Body of pancreas (tissue), 4 donors: ENCODE results near the gene BTBD1. TPM values are rescaled to one million over a fixed set of nuclear protein-coding genes. Genes with fewer than 3 reads are reported as not detected.

Source experiments
- ATAC-seq: fragments of 150-250 bp; one replicate; pipeline ENCODE4 v1.9.1; 2016
- DNase-seq, 4 donors: peaks; one replicate each; pipeline ENCODE4 v3.0.0-alpha.2; 2019
- H3K27ac ChIP-seq, 4 donors: fragments of 200-600 bp; sonication (generic); 1 replicate in 3 of 4; 2 replicates in 1 of 4; pipeline versions ENCODE4 v1.5.1 to v1.6.1; 2016 to 2019; ENCODE audit warnings: mild to moderate bottlenecking in 1 of 4, mixed read lengths in 1 of 4, moderate library complexity in 1 of 4
- H3K27me3 ChIP-seq, 2 donors: fragments of 200-600 bp; sonication (generic); one replicate each; pipeline ENCODE4 v1.6.0; 2016; ENCODE audit warnings: mild to moderate bottlenecking in 1 of 2
- H3K36me3 ChIP-seq, 2 donors: fragments of 200-600 bp; sonication (generic); replicated peaks in 1 of 2; 2 replicates each; pipeline ENCODE4 v1.5.1; 2016; ENCODE audit warnings: low read depth in 2 of 2; ENCODE audit not compliant: insufficient read depth in 1 of 2
- H3K4me1 ChIP-seq: fragments of 200-600 bp; sonication (generic); one replicate; pipeline ENCODE4 v1.6.0; 2016
- H3K4me3 ChIP-seq, 2 donors: fragments of 200-600 bp; sonication (generic); 1 replicate in 1 of 2; 2 replicates in 1 of 2; pipeline ENCODE4 v1.5.1; 2016 to 2019
- H3K9me3 ChIP-seq, 3 donors: fragments of 200-600 bp; sonication (generic); 1 replicate in 2 of 3; 2 replicates in 1 of 3; pipeline ENCODE4 v1.5.1; 2016
- CTCF ChIP-seq, 7 experiments: fragments of 450-650 bp in 4 of 7; fragments of 200-600 bp in 3 of 7; sonication (generic) in 3 of 7; IDR thresholded peaks; one replicate each; pipeline ENCODE4 v1.5.1; 2016 to 2019; ENCODE audit warnings: antibody characterized with exemption in 7 of 7
- POLR2A ChIP-seq, 3 donors: fragments of 450-650 bp; IDR thresholded peaks; one replicate each; pipeline ENCODE4 v1.6.1; 2016; ENCODE audit warnings: antibody characterized with exemption in 3 of 3, mild to moderate bottlenecking in 2 of 3
- WGBS, 2 donors: methylation state at CpG; one replicate each; pipeline ENCODE4 v1.1.5; 2017; 5-methylcytosine and 5-hydroxymethylcytosine counted together
- intact Hi-C: fragments of 100-400 bp; cut with DNase I; formaldehyde crosslinking; loops from one replicate; pipeline ENCODE4 v1.15.1; 2023
- total RNA-seq, 2 donors: library from RNA; depleted of rRNA; stranded (reverse); fragments of >200 nt; gene quantifications; one replicate each; pipeline ENCODE4 v1.1.0, GENCODE V29; 2016

BTBD1 gene
- total RNA-seq, 2 donors from 2014 or later: 24.4 to 37.9 TPM

- no peaks in the 10 kb centered on the region for H3K36me3 ChIP-seq
- no peaks in the 10 kb centered on the region for H3K9me3 ChIP-seq
- peak overlapping the region in 1 of 4 donors; percentile 4 for H3K27ac ChIP-seq
- DNase-seq (peak in 1 of 4 donors; percentile 25), ATAC-seq (no peak)
- no peaks in the 10 kb centered on the region for H3K27me3 ChIP-seq
- no peak overlapping the region for H3K4me3 ChIP-seq
- intact Hi-C loops: no loop called here
- peaks cover 53% of the 10 kb centered on the region for H3K4me1 ChIP-seq
- 48 to 62% methylated on average over 3 of the region's 3 CpGs for WGBS, 2 donors
- no peak for TF ChIP-seq POLR2A (IDR thresholded peaks at IDR 0.05)
- no peak for TF ChIP-seq CTCF (IDR thresholded peaks at IDR 0.05)
These were observed 4.3 kb downstream of the BTBD1 start for GRCh38 chr15:83062768-83063180.

- DNase-seq (no peak), ATAC-seq (no peak)
- Histone ChIP-seq H3K27me3 (no peaks in the 10 kb centered on the region), H3K36me3 (no peaks in the 10 kb centered on the region), H3K4me1 (peaks cover 60% of the 10 kb centered on the region), H3K4me3 (no peak overlapping the region), H3K9me3 (no peaks in the 10 kb centered on the region), H3K27ac (no peak overlapping the region)
- intact Hi-C loops: no loop called here
- TF ChIP-seq POLR2A (IDR thresholded peaks at IDR 0.05) (no peak), CTCF (IDR thresholded peaks at IDR 0.05) (no peak)
- 18 to 53% methylated on average over 2 of the region's 2 CpGs for WGBS, 2 donors
These were observed 5.4 kb downstream of the BTBD1 start for GRCh38 chr15:83061680-83062079.

GRCh38 chr15:83057696-83058376 lies 9.2 kb downstream of the BTBD1 start:
- Histone ChIP-seq H3K27me3 (no peaks in the 10 kb centered on the region), H3K36me3 (peaks cover 0 to 3% of the 10 kb centered on the region in 2 donors), H3K27ac (no peak overlapping the region), H3K9me3 (no peaks in the 10 kb centered on the region), H3K4me1 (peaks cover 31% of the 10 kb centered on the region), H3K4me3 (no peak overlapping the region)
- TF ChIP-seq CTCF (IDR thresholded peaks at IDR 0.05) (no peak), POLR2A (IDR thresholded peaks at IDR 0.05) (no peak)
- ATAC-seq (no peak), DNase-seq (peak in 3 of 4 donors; percentile 16 to 37 (median 29))
- intact Hi-C loops: no loop called here
- 31 to 36% methylated on average over 7 of the region's 7 CpGs for WGBS, 2 donors

GRCh38 chr15:83057002-83057401 lies 10.1 kb downstream of the BTBD1 start:
- H3K36me3 ChIP-seq: peaks cover 0 to 3% of the 10 kb centered on the region in 2 donors
- ATAC-seq (no peak), DNase-seq (no peak)
- 77 to 92% methylated on average over 1 of the region's 1 CpG for WGBS, 2 donors
- no peaks in the 10 kb centered on the region for H3K9me3 ChIP-seq
- no peaks in the 10 kb centered on the region for H3K27me3 ChIP-seq
- TF ChIP-seq CTCF (IDR thresholded peaks at IDR 0.05) (no peak), POLR2A (IDR thresholded peaks at IDR 0.05) (no peak)
- H3K4me1 ChIP-seq: peaks cover 23% of the 10 kb centered on the region
- intact Hi-C loops: no loop called here
- H3K27ac ChIP-seq: no peak overlapping the region
- no peak overlapping the region for H3K4me3 ChIP-seq

- H3K4me3 ChIP-seq: no peak overlapping the region
- DNase-seq (peak in 1 of 4 donors; percentile 20), ATAC-seq (peak; percentile 77)
- no peaks in the 10 kb centered on the region for H3K9me3 ChIP-seq
- H3K27ac ChIP-seq: peak overlapping the region in 2 of 4 donors; percentile 35 to 80
- TF ChIP-seq POLR2A (IDR thresholded peaks at IDR 0.05) (no peak), CTCF (IDR thresholded peaks at IDR 0.05) (no peak)
- intact Hi-C loops: no loop called here
- no peaks in the 10 kb centered on the region for H3K27me3 ChIP-seq
- H3K36me3 ChIP-seq: peaks cover 2 to 6% of the 10 kb centered on the region in 2 donors
- peaks cover 15% of the 10 kb centered on the region for H3K4me1 ChIP-seq
These were observed 13.9 kb downstream of the BTBD1 start for GRCh38 chr15:83053151-83053550.
